Activated CD8-positive, alpha-beta T cell treated with anti-CD3 and anti-CD28 coated beads, Interleukin-2, amount 10 ng/mL, durations not matched to agents 7 days and 5 days (primary cell): Measurements from ENCODE around the gene HBS1L. TPM values are rescaled to one million over a fixed set of nuclear protein-coding genes. Genes with fewer than 3 reads are reported as not detected.

ENCODE experiments used
- ATAC-seq: fragments of 150-1000 bp; cut with Tn5 transposase; one replicate; pipeline ENCODE4 v1.10.0; 2021; ENCODE audit warnings: moderate library complexity
- CTCF ChIA-PET: fragments of 350-600 bp; sonication (Branson Sonifier 250); formaldehyde crosslinking; loops from one replicate; lab custom pipeline; 2021; ENCODE audit warnings: antibody characterized with exemption; lab: Charles Lee
- POLR2A ChIA-PET: fragments of 350-600 bp; sonication (Branson Sonifier 250); formaldehyde crosslinking; loops from one replicate; lab custom pipeline; 2021; ENCODE audit warnings: antibody characterized with exemption; lab: Charles Lee
- DNase-seq: peaks from one replicate; pipeline ENCODE4 v3.0.0-alpha.2; 2020
- H3K27ac Mint-ChIP-seq: one replicate; pipeline ENCODE4 v1.8.0; 2021; ENCODE audit warnings: mild to moderate bottlenecking, mixed read lengths
- H3K27me3 Mint-ChIP-seq: one replicate; pipeline ENCODE4 v1.8.0; 2021; ENCODE audit warnings: low read depth, mixed read lengths
- H3K36me3 Mint-ChIP-seq: one replicate; pipeline ENCODE4 v1.8.0; 2021; ENCODE audit warnings: low read depth, mixed read lengths
- H3K4me1 Mint-ChIP-seq: one replicate; pipeline ENCODE4 v1.8.0; 2021; ENCODE audit warnings: low read depth, mixed read lengths
- H3K4me3 Mint-ChIP-seq: one replicate; pipeline ENCODE4 v1.8.0; 2021; ENCODE audit warnings: mild to moderate bottlenecking, mixed read lengths
- H3K9me3 Mint-ChIP-seq: one replicate; pipeline ENCODE4 v1.8.0; 2022; ENCODE audit warnings: mixed read lengths; ENCODE audit not compliant: insufficient read depth
- total RNA-seq, 2 experiments: library from RNA; stranded (reverse); gene quantifications; one replicate each; pipeline ENCODE4 v1.2.3, GENCODE V29; 2021

Gene HBS1L
- total RNA-seq: 10 to 100 TPM; 72.8 to 77.5 TPM

GRCh38 chr6:135054569-135055498, at the start of gene HBS1L:
TSS of gene HBS1L (minus strand) at chr6:135054822. CDS start at chr6:135054691, 131 bp downstream.
- Mint-ChIP-seq H3K9me3 (no peaks in the 10 kb centered on the region), H3K4me3 (peak within 1 kb of the TSS; percentile 97), H3K27me3 (no peaks in the 10 kb centered on the region), H3K36me3 (peaks cover 13% of the 10 kb centered on the region), H3K4me1 (peaks cover 31% of the 10 kb centered on the region), H3K27ac (peak within 1 kb of the TSS; percentile 98)
- CTCF ChIA-PET: interaction anchor here (0.6 to 3.7 kb wide), 17 partner anchors 8 to 1497 kb away, joined by 3 to 59 read pairs (median 5); no protein-coding TSS in a partner anchor
- POLR2A ChIA-PET: interaction anchor here (0.6 to 5.3 kb wide), 42 partner anchors 9 to 1235 kb away, joined by 3 to 90 read pairs (median 4); partner anchors contain the start of genes BCLAF1 and MYB
- ATAC-seq (peak; percentile 99), DNase-seq (peak; percentile 98)

GRCh38 chr6:135104199-135104598, 49.6 kb upstream of the HBS1L start:
- Mint-ChIP-seq H3K4me1 (peaks cover 37% of the 10 kb centered on the region), H3K27ac (no peak overlapping the region)
- POLR2A ChIA-PET: interaction anchor here (1.7 kb wide), 1 partner anchor 1186 kb away, joined by 6 read pairs; the partner anchor contains the start of gene BCLAF1

GRCh38 chr6:135102191-135102590, 47.6 kb upstream of the HBS1L start:
- DNase-seq: no peak
- Mint-ChIP-seq H3K4me1 (peaks cover 37% of the 10 kb centered on the region), H3K27ac (no peak overlapping the region), H3K36me3 (peaks cover 3% of the 10 kb centered on the region), H3K9me3 (peaks cover 6% of the 10 kb centered on the region), H3K4me3 (no peak overlapping the region), H3K27me3 (no peaks in the 10 kb centered on the region)
- ATAC-seq: no peak
- ChIA-PET CTCF (interaction anchor here (0.8 to 2.3 kb wide), 4 partner anchors 14 to 82 kb away, joined by 3 to 10 read pairs (median 6); no protein-coding TSS in a partner anchor), POLR2A (interaction anchor here (0.9 to 1.7 kb wide), 4 partner anchors 8 to 79 kb away, joined by 3 to 18 read pairs (median 4); partner anchors contain the start of gene MYB)

More at GRCh38 chr6:135104199-135104598, 49.6 kb upstream of the HBS1L start:
- peaks cover 11% of the 10 kb centered on the region for H3K9me3 Mint-ChIP-seq
- H3K27me3 Mint-ChIP-seq: no peaks in the 10 kb centered on the region
- no peak overlapping the region for H3K4me3 Mint-ChIP-seq
- peaks cover 5% of the 10 kb centered on the region for H3K36me3 Mint-ChIP-seq
- CTCF ChIA-PET: interaction anchor here (0.9 to 1.9 kb wide), 6 partner anchors 8 to 80 kb away, joined by 3 to 8 read pairs (median 4); no protein-coding TSS in a partner anchor
- no peak for DNase-seq
- no peak for ATAC-seq

GRCh38 chr6:135097172-135097571, 42.5 kb upstream of the HBS1L start:
- H3K36me3 Mint-ChIP-seq: peaks cover 3% of the 10 kb centered on the region
- H3K27me3 Mint-ChIP-seq: no peaks in the 10 kb centered on the region
- ChIA-PET CTCF (interaction anchor here (1.0 to 1.2 kb wide), 3 partner anchors 9 to 43 kb away, joined by 3 to 5 read pairs (median 3); partner anchors contain the start of gene HBS1L), POLR2A (interaction anchor here (0.9 to 1.4 kb wide), 2 partner anchors 84 to 86 kb away, joined by 3 to 4 read pairs; partner anchors contain the start of gene MYB)
- peaks cover 6% of the 10 kb centered on the region for H3K9me3 Mint-ChIP-seq
- H3K4me1 Mint-ChIP-seq: peaks cover 37% of the 10 kb centered on the region
- DNase-seq (no peak), ATAC-seq (no peak)
- no peak overlapping the region for H3K4me3 Mint-ChIP-seq
- no peak overlapping the region for H3K27ac Mint-ChIP-seq

- peaks cover 6% of the 10 kb centered on the region for H3K9me3 Mint-ChIP-seq
- no peaks in the 10 kb centered on the region for H3K27me3 Mint-ChIP-seq
- ATAC-seq: no peak
- POLR2A ChIA-PET: interaction anchor here (0.9 to 1.4 kb wide), 2 partner anchors 84 to 87 kb away, joined by 3 to 4 read pairs; partner anchors contain the start of gene MYB
- H3K36me3 Mint-ChIP-seq: peaks cover 3% of the 10 kb centered on the region
- H3K27ac Mint-ChIP-seq: no peak overlapping the region
- CTCF ChIA-PET: interaction anchor here (1.0 to 1.2 kb wide), 4 partner anchors 8 to 42 kb away, joined by 3 to 5 read pairs (median 3); partner anchors contain the start of gene HBS1L
- peaks cover 37% of the 10 kb centered on the region for H3K4me1 Mint-ChIP-seq
- H3K4me3 Mint-ChIP-seq: no peak overlapping the region
- DNase-seq: no peak
Measured at GRCh38 chr6:135096403-135097130, 41.9 kb upstream of the HBS1L start.

- Mint-ChIP-seq H3K27ac (no peak overlapping the region), H3K9me3 (peaks cover 6% of the 10 kb centered on the region), H3K27me3 (no peaks in the 10 kb centered on the region), H3K4me1 (peaks cover 40% of the 10 kb centered on the region), H3K36me3 (no peaks in the 10 kb centered on the region), H3K4me3 (no peak overlapping the region)
- no peak for DNase-seq
- ATAC-seq: no peak
- POLR2A ChIA-PET: interaction anchor here (1.4 kb wide), 1 partner anchor 88 kb away, joined by 3 read pairs; no protein-coding TSS in a partner anchor
- CTCF ChIA-PET: interaction anchor here (1.1 kb wide), 1 partner anchor 9 kb away, joined by 3 read pairs; no protein-coding TSS in a partner anchor
Measured at GRCh38 chr6:135095716-135096115, 41.1 kb upstream of the HBS1L start.

GRCh38 chr6:135094403-135094821, 39.8 kb upstream of the HBS1L start:
- DNase-seq (peak; percentile 63), ATAC-seq (peak; percentile 87)
- Mint-ChIP-seq H3K4me3 (peak overlapping the region; percentile 53), H3K27ac (peak overlapping the region; percentile 88), H3K36me3 (no peaks in the 10 kb centered on the region), H3K9me3 (no peaks in the 10 kb centered on the region), H3K4me1 (peaks cover 53% of the 10 kb centered on the region), H3K27me3 (no peaks in the 10 kb centered on the region)
- ChIA-PET CTCF (interaction anchor here (0.6 to 3.4 kb wide), 9 partner anchors 8 to 89 kb away, joined by 3 to 13 read pairs (median 3); no protein-coding TSS in a partner anchor), POLR2A (interaction anchor here (0.7 to 2.2 kb wide), 10 partner anchors 8 to 89 kb away, joined by 3 to 13 read pairs (median 4); partner anchors contain the start of genes HBS1L and MYB)

- Mint-ChIP-seq H3K27ac (no peak overlapping the region), H3K4me3 (no peak overlapping the region), H3K4me1 (peaks cover 61% of the 10 kb centered on the region), H3K36me3 (no peaks in the 10 kb centered on the region), H3K27me3 (no peaks in the 10 kb centered on the region), H3K9me3 (no peaks in the 10 kb centered on the region)
- DNase-seq (no peak), ATAC-seq (no peak)
- ChIA-PET POLR2A (interaction anchor here (0.5 to 2.2 kb wide), 7 partner anchors 9 to 1195 kb away, joined by 3 to 13 read pairs (median 5); partner anchors contain the start of genes HBS1L and MYB), CTCF (interaction anchor here (0.6 to 3.4 kb wide), 9 partner anchors 21 to 90 kb away, joined by 3 to 13 read pairs (median 4); no protein-coding TSS in a partner anchor)
Measured at GRCh38 chr6:135093578-135093977, 39.0 kb upstream of the HBS1L start.

- ChIA-PET POLR2A (interaction anchor here (1.4 to 3.4 kb wide), 5 partner anchors 21 to 91 kb away, joined by 3 to 12 read pairs (median 6); partner anchors contain the start of genes HBS1L and MYB), CTCF (interaction anchor here (0.6 to 3.4 kb wide), 10 partner anchors 8 to 91 kb away, joined by 3 to 13 read pairs (median 4); partner anchors contain the start of gene MYB)
- Mint-ChIP-seq H3K27me3 (no peaks in the 10 kb centered on the region), H3K9me3 (no peaks in the 10 kb centered on the region), H3K36me3 (no peaks in the 10 kb centered on the region), H3K4me1 (peaks cover 70% of the 10 kb centered on the region), H3K27ac (no peak overlapping the region), H3K4me3 (no peak overlapping the region)
- ATAC-seq: no peak
- no peak for DNase-seq
Measured at GRCh38 chr6:135092724-135093123, 38.1 kb upstream of the HBS1L start.

GRCh38 chr6:135090819-135091218, 36.2 kb upstream of the HBS1L start:
- no peak for ATAC-seq
- Mint-ChIP-seq H3K27ac (peak overlapping the region; percentile 9), H3K36me3 (no peaks in the 10 kb centered on the region), H3K9me3 (no peaks in the 10 kb centered on the region), H3K4me1 (peaks cover 88% of the 10 kb centered on the region), H3K4me3 (no peak overlapping the region), H3K27me3 (no peaks in the 10 kb centered on the region)
- POLR2A ChIA-PET: interaction anchor here (3.4 kb wide), 1 partner anchor 93 kb away, joined by 12 read pairs; no protein-coding TSS in a partner anchor
- DNase-seq: no peak
- CTCF ChIA-PET: interaction anchor here (1.1 to 3.4 kb wide), 7 partner anchors 10 to 93 kb away, joined by 3 to 28 read pairs (median 4); no protein-coding TSS in a partner anchor
